ENCODE measurements around the gene KIAA1671.

DNA sequence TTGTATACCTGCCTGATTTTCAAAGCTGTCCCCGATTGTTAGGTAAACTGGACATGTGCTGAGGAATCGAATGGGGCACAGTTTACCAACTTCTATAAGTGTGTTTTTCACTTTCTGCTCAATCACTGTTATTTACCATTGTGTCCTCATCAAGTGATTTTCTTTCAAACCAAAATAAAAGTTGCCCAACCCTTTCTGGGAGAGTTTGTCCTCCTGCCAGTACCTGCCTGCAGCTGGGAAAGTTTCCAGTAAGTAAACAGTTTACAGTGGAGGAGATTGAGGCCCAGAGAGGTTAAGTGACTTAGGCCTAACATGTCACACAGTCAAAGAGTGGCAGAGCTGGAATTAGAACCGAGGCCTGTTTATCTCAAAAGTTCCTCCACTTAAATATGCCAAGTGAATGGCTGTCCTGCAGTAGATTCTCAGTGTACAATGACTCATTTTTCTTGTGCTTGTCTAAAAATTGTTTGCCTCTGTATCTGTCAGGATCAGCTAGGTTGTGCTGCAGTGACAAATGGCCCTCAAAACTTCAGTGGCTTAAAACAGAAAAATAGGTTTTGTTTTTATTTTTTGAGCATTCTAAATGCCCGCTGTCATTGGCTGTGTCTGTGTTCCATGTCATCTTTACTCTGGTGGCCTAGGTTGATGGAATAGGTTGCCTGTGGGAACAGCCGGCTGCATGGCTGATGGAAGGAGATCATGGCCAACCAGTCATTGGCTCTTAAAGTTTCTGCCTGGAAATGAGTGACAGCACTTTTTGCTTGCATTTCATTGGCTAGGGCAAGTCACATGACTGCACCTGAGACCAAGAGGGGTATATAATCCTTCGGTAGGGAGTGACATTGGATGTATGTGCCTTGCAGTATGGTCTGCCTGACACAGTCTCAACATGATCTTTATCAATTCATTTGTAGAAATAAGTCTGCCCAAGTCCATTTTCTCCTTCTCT, 185.3 kb downstream of the KIAA1671 start:
- TF ChIP-seq, protein P1, sequence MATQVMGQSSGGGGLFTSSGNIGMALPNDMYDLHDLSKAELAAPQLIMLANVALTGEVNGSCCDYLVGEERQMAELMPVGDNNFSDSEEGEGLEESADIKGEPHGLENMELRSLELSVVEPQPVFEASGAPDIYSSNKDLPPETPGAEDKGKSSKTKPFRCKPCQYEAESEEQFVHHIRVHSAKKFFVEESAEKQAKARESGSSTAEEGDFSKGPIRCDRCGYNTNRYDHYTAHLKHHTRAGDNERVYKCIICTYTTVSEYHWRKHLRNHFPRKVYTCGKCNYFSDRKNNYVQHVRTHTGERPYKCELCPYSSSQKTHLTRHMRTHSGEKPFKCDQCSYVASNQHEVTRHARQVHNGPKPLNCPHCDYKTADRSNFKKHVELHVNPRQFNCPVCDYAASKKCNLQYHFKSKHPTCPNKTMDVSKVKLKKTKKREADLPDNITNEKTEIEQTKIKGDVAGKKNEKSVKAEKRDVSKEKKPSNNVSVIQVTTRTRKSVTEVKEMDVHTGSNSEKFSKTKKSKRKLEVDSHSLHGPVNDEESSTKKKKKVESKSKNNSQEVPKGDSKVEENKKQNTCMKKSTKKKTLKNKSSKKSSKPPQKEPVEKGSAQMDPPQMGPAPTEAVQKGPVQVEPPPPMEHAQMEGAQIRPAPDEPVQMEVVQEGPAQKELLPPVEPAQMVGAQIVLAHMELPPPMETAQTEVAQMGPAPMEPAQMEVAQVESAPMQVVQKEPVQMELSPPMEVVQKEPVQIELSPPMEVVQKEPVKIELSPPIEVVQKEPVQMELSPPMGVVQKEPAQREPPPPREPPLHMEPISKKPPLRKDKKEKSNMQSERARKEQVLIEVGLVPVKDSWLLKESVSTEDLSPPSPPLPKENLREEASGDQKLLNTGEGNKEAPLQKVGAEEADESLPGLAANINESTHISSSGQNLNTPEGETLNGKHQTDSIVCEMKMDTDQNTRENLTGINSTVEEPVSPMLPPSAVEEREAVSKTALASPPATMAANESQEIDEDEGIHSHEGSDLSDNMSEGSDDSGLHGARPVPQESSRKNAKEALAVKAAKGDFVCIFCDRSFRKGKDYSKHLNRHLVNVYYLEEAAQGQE (IDR thresholded peaks at IDR 0.05; ENCODE audit: insufficient read depth in 1 of 2, low read depth in 2 of 2, low read length in 2 of 2) = no peak
- TF ChIP-seq TAF1 (IDR thresholded peaks at IDR 0.05; ENCODE audit: borderline replicate concordance, insufficient read depth, low read length) (no peak), POLR2AphosphoS5 (IDR thresholded peaks at IDR 0.05; ENCODE audit: low read depth, low read length) (no peak), SIN3A (IDR thresholded peaks at IDR 0.05; ENCODE audit: borderline replicate concordance, insufficient read depth, low read length) (no peak), FOXP2 (optimal IDR thresholded peaks at IDR 0.05; ENCODE audit: borderline replicate concordance, extremely low read depth, extremely low read length, insufficient read depth) (no peak)

Data from PFSK-1 (cell line).